ENCODE results near the gene FAM83G.
"Not testable (repeated sequence)": the region's sequence is repeated elsewhere in the genome, so short reads cannot be mapped to it uniquely, and the experiment has no call there.

FAM83G gene

GRCh38 chr17:18950944-18951905 is 53.3 kb downstream of the FAM83G start:
- no peak for DNase-seq (ENCODE audit: low spot score)

- DNase-seq (ENCODE audit: low spot score), result no peak
Observed at GRCh38 chr17:18950346-18950745, 54.2 kb downstream of the FAM83G start.

- DNase-seq (ENCODE audit: low spot score), result no peak
Observed at GRCh38 chr17:18949566-18949965, 55.0 kb downstream of the FAM83G start.

- DNase-seq (ENCODE audit: low spot score), result no peak
Observed at GRCh38 chr17:18948476-18949006, 56.0 kb downstream of the FAM83G start.

GRCh38 chr17:18947866-18948265 is 56.7 kb downstream of the FAM83G start:
- DNase-seq (ENCODE audit: low spot score), result no peak

GRCh38 chr17:18946536-18946935 is 58.0 kb downstream of the FAM83G start:
- no peak for DNase-seq (ENCODE audit: low spot score)

GRCh38 chr17:18944646-18945045 is 59.9 kb downstream of the FAM83G start:
- DNase-seq (ENCODE audit: low spot score), result no peak

- no peak for DNase-seq (ENCODE audit: low spot score)
Observed at GRCh38 chr17:18938692-18939023, 65.9 kb downstream of the FAM83G start.

- no peak for DNase-seq (ENCODE audit: low spot score)
Observed at GRCh38 chr17:18937981-18938691, 66.4 kb downstream of the FAM83G start.

- no peak for DNase-seq (ENCODE audit: low spot score)
Observed at GRCh38 chr17:18933102-18934058, 71.2 kb downstream of the FAM83G start.

GRCh38 chr17:18932360-18933055 is 72.1 kb downstream of the FAM83G start:
- DNase-seq (ENCODE audit: low spot score), result no peak

GRCh38 chr17:18928628-18929125 is 75.9 kb downstream of the FAM83G start:
- no peak for DNase-seq (ENCODE audit: low spot score)

- no peak for DNase-seq (ENCODE audit: low spot score)
Observed at GRCh38 chr17:18925187-18925586, 79.4 kb downstream of the FAM83G start.

- DNase-seq (ENCODE audit: low spot score), result not testable (repeated sequence)
Observed at GRCh38 chr17:18922596-18922995, 82.0 kb downstream of the FAM83G start.

- no peak for DNase-seq (ENCODE audit: low spot score)
Observed at GRCh38 chr17:18921912-18922451, 82.6 kb downstream of the FAM83G start.

GRCh38 chr17:18921485-18921884 is 83.1 kb downstream of the FAM83G start:
- no peak for DNase-seq (ENCODE audit: low spot score)

GRCh38 chr17:18920911-18921441 is 83.6 kb downstream of the FAM83G start:
- no peak for DNase-seq (ENCODE audit: low spot score)

- no peak for DNase-seq (ENCODE audit: low spot score)
Observed at GRCh38 chr17:18919963-18920362, 84.6 kb downstream of the FAM83G start.
